ENCODE results near the gene ENC1.

The ENC1 gene

DNA sequence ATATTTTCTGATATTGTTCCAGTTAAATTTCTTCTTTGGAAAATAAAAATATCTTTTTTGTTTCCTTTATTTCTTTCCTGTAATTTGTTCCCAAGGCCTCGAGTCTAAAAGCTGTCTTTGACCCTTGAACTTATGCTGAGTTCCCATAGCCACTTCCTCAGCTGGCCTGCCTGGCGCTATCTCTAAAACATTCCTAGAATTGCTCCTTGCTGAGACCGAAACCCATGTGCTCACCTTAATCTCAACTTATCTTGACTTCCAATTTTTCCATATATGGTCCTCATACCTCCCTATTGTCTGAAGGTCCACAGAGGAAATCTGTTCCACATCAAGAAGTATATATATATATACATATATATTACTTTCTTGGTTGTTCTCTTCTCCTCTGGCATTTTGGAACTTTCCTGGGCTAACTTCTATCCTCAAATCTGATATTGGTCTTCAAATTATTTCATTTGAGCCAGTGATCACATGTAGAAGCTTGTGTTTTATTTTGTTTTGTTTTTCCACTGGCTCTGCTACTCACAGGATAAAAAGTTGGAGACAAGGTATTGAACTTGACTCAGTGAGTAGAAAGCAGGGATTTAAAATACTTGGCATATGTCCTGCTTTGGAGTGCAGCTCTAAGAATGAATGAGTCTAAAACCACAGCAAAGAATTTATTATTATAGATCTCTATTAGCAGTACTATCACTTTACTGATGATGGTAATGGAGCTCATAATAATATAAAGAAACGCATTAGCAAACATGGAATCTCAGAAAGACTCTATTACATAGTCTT lies 45.2 kb downstream of the ENC1 start:
- TF ChIP-seq, protein P1, sequence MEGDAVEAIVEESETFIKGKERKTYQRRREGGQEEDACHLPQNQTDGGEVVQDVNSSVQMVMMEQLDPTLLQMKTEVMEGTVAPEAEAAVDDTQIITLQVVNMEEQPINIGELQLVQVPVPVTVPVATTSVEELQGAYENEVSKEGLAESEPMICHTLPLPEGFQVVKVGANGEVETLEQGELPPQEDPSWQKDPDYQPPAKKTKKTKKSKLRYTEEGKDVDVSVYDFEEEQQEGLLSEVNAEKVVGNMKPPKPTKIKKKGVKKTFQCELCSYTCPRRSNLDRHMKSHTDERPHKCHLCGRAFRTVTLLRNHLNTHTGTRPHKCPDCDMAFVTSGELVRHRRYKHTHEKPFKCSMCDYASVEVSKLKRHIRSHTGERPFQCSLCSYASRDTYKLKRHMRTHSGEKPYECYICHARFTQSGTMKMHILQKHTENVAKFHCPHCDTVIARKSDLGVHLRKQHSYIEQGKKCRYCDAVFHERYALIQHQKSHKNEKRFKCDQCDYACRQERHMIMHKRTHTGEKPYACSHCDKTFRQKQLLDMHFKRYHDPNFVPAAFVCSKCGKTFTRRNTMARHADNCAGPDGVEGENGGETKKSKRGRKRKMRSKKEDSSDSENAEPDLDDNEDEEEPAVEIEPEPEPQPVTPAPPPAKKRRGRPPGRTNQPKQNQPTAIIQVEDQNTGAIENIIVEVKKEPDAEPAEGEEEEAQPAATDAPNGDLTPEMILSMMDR (conservative IDR thresholded peaks at IDR 0.05; ENCODE audit: low read depth, low read length) = no peak
- Histone ChIP-seq H3K4me2 (no peak overlapping the region), H3K36me3 (ENCODE audit: insufficient read depth) (no peaks in the 10 kb centered on the region), H3K27ac (no peak overlapping the region), H3K9ac (no peak overlapping the region), H3K4me1 (ENCODE audit: low read depth, poor library complexity, severe bottlenecking) (no peaks in the 10 kb centered on the region), H3K27me3 (ENCODE audit: insufficient read depth, low read depth) (no peaks in the 10 kb centered on the region), H3K4me3 (IDR thresholded peaks at IDR 0.05; ENCODE audit: insufficient read depth, low read depth, low read length) (no peak overlapping the region), H4K20me1 (ENCODE audit: insufficient read depth) (no peaks in the 10 kb centered on the region), H3K79me2 (ENCODE audit: insufficient read depth, low read depth) (no peaks in the 10 kb centered on the region), H2AFZ (ENCODE audit: low read depth) (no peak overlapping the region)

DNA sequence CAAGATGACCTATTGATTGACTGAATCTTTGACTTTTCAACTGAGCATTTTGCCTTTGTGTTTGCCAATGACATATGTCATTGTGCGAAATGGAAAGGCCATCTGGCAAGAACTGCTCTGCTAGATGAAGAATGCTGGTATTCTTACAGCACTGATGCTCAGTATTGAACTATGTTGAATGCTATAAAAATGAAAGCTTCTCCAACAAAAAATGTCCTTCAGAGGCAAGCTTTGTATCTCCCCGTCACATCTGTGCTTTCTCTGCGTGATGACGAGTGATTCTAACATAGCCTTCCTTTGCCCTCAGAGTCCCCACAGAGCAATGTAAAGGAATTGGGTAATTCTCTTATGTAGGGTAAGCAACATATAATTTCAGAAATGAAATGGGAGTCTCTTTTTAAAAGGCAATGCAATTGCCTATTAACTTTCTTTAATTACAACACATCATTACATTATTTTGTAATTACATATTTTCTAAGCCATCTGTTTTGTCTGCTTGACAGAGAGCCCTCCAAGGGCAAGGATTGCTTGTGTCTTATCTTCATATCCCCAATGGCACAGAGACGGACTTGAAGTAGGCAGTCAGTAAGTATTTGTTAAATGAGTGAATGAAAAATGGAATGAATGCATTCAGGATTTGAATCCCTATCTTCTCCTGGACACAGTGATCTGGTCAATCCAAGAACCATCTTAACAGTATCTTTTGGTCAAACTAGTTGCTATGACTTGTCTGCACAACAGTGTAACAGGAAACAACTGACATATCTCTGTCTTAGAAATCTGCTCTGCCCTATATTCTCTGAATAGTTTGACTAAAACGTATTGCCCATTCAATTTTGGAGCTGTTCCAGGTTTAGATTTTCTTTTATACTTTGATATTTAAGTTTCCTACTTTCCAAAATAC lies 46.1 kb downstream of the ENC1 start:
- no peaks in the 10 kb centered on the region for H3K4me1 ChIP-seq (ENCODE audit: low read depth, poor library complexity, severe bottlenecking)
- no peaks in the 10 kb centered on the region for H3K27me3 ChIP-seq (ENCODE audit: insufficient read depth, low read depth)
- H3K27ac ChIP-seq = no peak overlapping the region
- TF ChIP-seq, protein P1 (conservative IDR thresholded peaks at IDR 0.05; ENCODE audit: low read depth, low read length) = no peak
- no peaks in the 10 kb centered on the region for H4K20me1 ChIP-seq (ENCODE audit: insufficient read depth)
- H3K36me3 ChIP-seq (ENCODE audit: insufficient read depth) = no peaks in the 10 kb centered on the region
- no peak overlapping the region for H3K4me3 ChIP-seq (IDR thresholded peaks at IDR 0.05; ENCODE audit: insufficient read depth, low read depth, low read length)
- no peak overlapping the region for H2AFZ ChIP-seq (ENCODE audit: low read depth)
- no peaks in the 10 kb centered on the region for H3K79me2 ChIP-seq (ENCODE audit: insufficient read depth, low read depth)
- no peak overlapping the region for H3K4me2 ChIP-seq
- no peak overlapping the region for H3K9ac ChIP-seq

DNA sequence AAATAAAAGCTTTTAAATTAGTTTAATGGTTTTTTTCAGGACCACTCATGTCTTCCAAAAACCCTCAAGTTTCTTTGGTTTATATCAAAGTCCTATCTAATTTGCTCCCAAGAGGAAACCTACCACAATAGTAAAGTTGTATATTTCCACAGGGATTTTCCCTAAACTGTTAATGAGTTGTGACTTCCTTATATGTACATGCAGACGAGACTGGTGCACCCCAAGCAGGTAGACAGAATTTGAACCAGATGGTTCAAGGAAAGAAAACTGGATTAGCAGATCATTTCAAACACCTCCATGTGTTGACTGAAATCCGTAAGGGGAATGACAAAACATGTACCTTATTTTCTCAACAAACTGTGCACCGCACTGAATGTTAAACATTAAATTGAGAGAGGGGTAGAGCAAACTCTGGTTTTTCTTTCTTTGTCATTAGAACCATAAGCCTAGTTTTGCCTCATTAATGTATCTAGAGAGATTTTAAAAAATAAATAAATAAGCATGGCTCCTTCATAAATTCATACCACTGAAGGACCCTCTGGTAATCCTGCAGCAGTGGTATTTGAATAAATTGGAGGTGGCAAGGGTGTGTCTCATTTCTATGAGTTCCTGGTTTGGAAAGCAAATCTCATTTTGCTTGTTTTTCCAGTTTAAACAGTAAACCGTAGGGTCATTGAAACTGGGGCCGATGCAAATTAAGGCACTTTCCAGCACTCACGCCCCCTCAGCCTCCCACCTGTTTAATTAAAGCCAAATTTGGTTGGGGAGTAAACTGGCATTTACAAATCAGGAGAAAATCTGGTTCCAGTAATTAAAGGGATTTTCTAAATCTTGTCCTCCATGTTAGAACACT lies 51.1 kb downstream of the ENC1 start:
- Histone ChIP-seq H3K79me2 (ENCODE audit: insufficient read depth, low read depth) (no peaks in the 10 kb centered on the region), H3K4me2 (no peak overlapping the region), H3K27ac (no peak overlapping the region), H2AFZ (ENCODE audit: low read depth) (no peak overlapping the region), H3K9ac (no peak overlapping the region), H4K20me1 (ENCODE audit: insufficient read depth) (no peaks in the 10 kb centered on the region), H3K4me3 (IDR thresholded peaks at IDR 0.05; ENCODE audit: insufficient read depth, low read depth, low read length) (no peak overlapping the region), H3K4me1 (ENCODE audit: low read depth, poor library complexity, severe bottlenecking) (no peaks in the 10 kb centered on the region), H3K27me3 (ENCODE audit: insufficient read depth, low read depth) (no peaks in the 10 kb centered on the region), H3K36me3 (ENCODE audit: insufficient read depth) (no peaks in the 10 kb centered on the region)
- TF ChIP-seq, protein P1 (conservative IDR thresholded peaks at IDR 0.05; ENCODE audit: low read depth, low read length) = no peak

GRCh38 chr5:74588415-74588814 lies 52.1 kb downstream of the ENC1 start:
- no peak overlapping the region for H3K4me3 ChIP-seq (IDR thresholded peaks at IDR 0.05; ENCODE audit: insufficient read depth, low read depth, low read length)
- H2AFZ ChIP-seq (ENCODE audit: low read depth) = no peak overlapping the region

More at GRCh38 chr5:74588415-74588814, 52.1 kb downstream of the ENC1 start:
- TF ChIP-seq, protein P1 (conservative IDR thresholded peaks at IDR 0.05; ENCODE audit: low read depth, low read length) = no peak
- Histone ChIP-seq H4K20me1 (ENCODE audit: insufficient read depth) (no peaks in the 10 kb centered on the region), H3K36me3 (ENCODE audit: insufficient read depth) (no peaks in the 10 kb centered on the region), H3K79me2 (ENCODE audit: insufficient read depth, low read depth) (no peaks in the 10 kb centered on the region), H3K4me2 (no peak overlapping the region), H3K27ac (no peak overlapping the region), H3K4me1 (ENCODE audit: low read depth, poor library complexity, severe bottlenecking) (no peaks in the 10 kb centered on the region), H3K27me3 (ENCODE audit: insufficient read depth, low read depth) (no peaks in the 10 kb centered on the region), H3K9ac (no peak overlapping the region)

Measured in KMS-11 (cell line).